ENCODE measurements around the gene ETV7. TPM values are rescaled to one million over a fixed set of nuclear protein-coding genes. Genes with fewer than 3 reads are reported as not detected.
A peak's percentile ranks its signal among the peaks of the same experiment; 100 is the strongest.
"Not testable (repeated sequence)": the region's sequence is repeated elsewhere in the genome, so short reads cannot be mapped to it uniquely, and the experiment has no call there.

ETV7 gene
- total RNA-seq, 8 experiments from 2014 or later, result 0.29 to 10.8 (median 0.41) TPM; not detected in 2

- in situ Hi-C loops (cut with MboI; ENCODE audit: low pct_unique_long_range_greater_than_20kb in 2 of 9, low sequenced_read_pairs in 9 of 9, unreplicated experiment in 9 of 9), result loop anchor here in 4 of 9 experiments (10.0 to 25.0 kb wide), 2 partner anchors 232 to 244 kb away; partner anchors contain the start of gene MAPK13 (in 3 of the 4)
- no peak overlapping the region for H3K27ac ChIP-seq
- no peaks in the 10 kb centered on the region for H3K4me1 ChIP-seq (replicated peaks in 1 of 2)
- WGBS, 10 experiments, result 0 to 100% (median 79%) methylated on average over 1 to 7 of the region's 14 CpGs; no CpG with 5 or more reads in 1 of the 10 experiments
- no peak overlapping the region for H3K4me3 ChIP-seq
- peak in 1 of 8 experiments; percentile 27 for ATAC-seq (replicated peaks in 6 of 8)
Observed at GRCh38 chr6:36368921-36369865, 18.3 kb downstream of the ETV7 start.

DNA sequence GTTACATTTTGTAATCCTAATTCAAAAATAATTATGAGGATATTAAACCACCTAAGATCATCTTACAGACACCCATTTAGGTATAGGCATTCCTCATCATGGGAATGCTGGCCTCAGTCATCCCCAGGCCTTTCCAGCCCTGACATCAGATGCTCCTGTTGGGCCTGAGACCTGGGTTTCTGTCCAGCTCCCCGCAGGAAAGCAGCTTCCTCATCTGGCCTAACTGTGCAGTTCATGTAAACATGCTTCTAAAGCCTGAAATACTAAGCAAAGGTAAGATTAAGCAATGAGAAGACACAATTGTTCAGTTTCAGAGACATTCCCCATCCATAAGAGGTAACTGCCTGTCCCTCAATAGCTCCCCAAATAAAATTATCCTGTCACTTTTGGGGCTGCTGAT lies 19.0 kb downstream of the ETV7 start:
- in situ Hi-C loops (cut with MboI; ENCODE audit: low pct_unique_long_range_greater_than_20kb in 2 of 9, low sequenced_read_pairs in 9 of 9, unreplicated experiment in 9 of 9), result loop anchor here in 4 of 9 experiments (10.0 to 25.0 kb wide), 2 partner anchors 231 to 244 kb away; partner anchors contain the start of gene MAPK13 (in 3 of the 4)
- H3K27ac ChIP-seq, result no peak overlapping the region
- H3K4me3 ChIP-seq, result no peak overlapping the region
- 14 to 100% (median 50%) methylated on average over 1 of the region's 1 CpG; no CpG with 5 or more reads in 6 of the 10 experiments for WGBS, 10 experiments
- H3K4me1 ChIP-seq (replicated peaks in 1 of 2), result no peaks in the 10 kb centered on the region
- no peak for ATAC-seq (replicated peaks in 6 of 8)

- WGBS, 10 experiments, result 50 to 100% (median 84%) methylated on average over 1 to 2 of the region's 3 CpGs; no CpG with 5 or more reads in 4 of the 10 experiments
- in situ Hi-C loops (cut with MboI; ENCODE audit: low pct_unique_long_range_greater_than_20kb in 2 of 9, low sequenced_read_pairs in 9 of 9, unreplicated experiment in 9 of 9), result loop anchor here in 4 of 9 experiments (10.0 to 25.0 kb wide), 2 partner anchors 230 to 243 kb away; partner anchors contain the start of gene MAPK13 (in 3 of the 4)
- ATAC-seq (replicated peaks in 6 of 8), result no peak
- Histone ChIP-seq H3K27ac (no peak overlapping the region), H3K4me1 (replicated peaks in 1 of 2) (no peaks in the 10 kb centered on the region), H3K4me3 (no peak overlapping the region)
Observed at GRCh38 chr6:36367743-36368142, 19.7 kb downstream of the ETV7 start.

DNA sequence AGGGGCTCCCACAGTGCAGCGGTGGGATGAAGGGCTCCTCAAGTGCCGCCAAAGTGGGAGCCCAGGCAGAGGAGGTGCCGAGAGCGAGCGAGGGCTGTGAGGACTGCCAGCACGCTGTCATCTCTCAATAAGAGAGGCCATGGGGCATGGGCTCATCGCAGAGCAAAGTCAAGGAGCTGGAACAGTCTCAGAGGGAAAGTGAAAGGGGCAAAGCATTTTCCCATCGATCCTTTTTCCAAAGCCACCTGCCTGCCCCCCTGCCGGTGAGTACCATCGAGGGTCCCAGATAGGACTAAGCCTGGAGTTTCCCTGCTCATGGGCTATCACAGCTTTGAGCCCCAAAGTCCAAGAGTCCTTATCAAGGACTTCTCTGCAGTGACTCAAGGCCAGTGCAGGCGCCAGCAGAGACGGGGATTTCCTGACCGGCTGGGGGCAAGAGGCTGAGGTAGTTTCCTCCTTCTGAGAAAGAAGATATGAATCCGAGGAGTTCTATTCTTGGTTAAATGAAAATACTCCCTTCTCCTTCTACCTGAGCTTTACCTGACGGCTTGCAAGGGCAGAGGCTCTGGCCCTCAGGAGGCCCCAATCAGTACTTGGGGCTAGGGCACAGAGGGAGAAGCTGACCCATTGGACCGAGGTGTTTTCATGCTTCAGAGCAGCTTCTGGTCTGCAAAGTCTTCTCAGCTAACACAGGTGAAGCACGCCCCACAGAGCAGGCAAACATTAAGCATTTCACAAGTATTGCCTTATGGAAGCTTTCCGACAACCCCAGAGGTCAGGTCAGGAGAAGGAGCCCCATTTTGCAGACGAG lies 22.6 kb downstream of the ETV7 start:
- H3K4me3 ChIP-seq, result no peak overlapping the region
- peaks cover 0 to 2% of the 10 kb centered on the region in 2 donors for H3K4me1 ChIP-seq (replicated peaks in 1 of 2)
- H3K27ac ChIP-seq, result no peak overlapping the region
- in situ Hi-C loops (cut with MboI; ENCODE audit: low pct_unique_long_range_greater_than_20kb in 2 of 9, low sequenced_read_pairs in 9 of 9, unreplicated experiment in 9 of 9), result loop anchor here in 4 of 9 experiments (10.0 to 25.0 kb wide), 2 partner anchors 228 to 240 kb away; partner anchors contain the start of gene MAPK13 (in 3 of the 4)
- no peak for ATAC-seq (replicated peaks in 6 of 8)
- 69 to 100% (median 81%) methylated on average over 1 to 9 of the region's 19 CpGs; no CpG with 5 or more reads in 3 of the 10 experiments for WGBS, 10 experiments

DNA sequence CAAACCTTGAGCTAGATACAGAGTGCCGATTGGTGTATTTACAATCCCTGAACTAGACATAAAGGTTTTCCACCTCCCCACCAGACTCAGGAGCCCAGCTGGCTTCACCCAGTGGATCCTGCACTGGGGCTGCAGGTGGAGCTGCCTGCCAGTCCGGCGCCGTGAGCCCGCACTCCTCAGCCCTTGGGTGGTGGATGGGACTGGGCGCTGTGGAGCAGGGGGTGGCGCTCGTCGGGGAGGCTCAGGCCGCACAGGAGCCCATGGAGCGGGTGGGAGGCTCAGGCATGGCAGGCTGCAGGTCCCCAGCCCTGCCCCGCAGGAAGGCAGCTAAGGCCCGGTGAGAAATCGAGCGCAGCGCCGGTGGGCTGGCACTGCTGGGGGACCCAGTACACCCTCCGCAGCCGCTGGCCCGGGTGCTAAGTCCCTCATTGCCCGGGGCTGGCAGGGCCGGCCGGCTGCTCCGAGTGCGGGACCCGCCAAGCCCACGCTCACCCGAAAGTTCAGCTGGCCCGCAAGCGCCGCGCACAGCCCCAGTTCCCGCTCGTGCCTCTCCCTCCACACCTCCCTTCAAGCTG lies 23.3 kb downstream of the ETV7 start:
- in situ Hi-C loops (cut with MboI; ENCODE audit: low pct_unique_long_range_greater_than_20kb in 2 of 9, low sequenced_read_pairs in 9 of 9, unreplicated experiment in 9 of 9), result loop anchor here in 4 of 9 experiments (10.0 to 25.0 kb wide), 2 partner anchors 227 to 239 kb away; partner anchors contain the start of gene MAPK13 (in 3 of the 4)
- not testable (repeated sequence) for H3K4me1 ChIP-seq (replicated peaks in 1 of 2); H3K27ac ChIP-seq; ATAC-seq (replicated peaks in 6 of 8); H3K4me3 ChIP-seq
- WGBS, 10 experiments, result no CpG with 5 or more reads among the region's 34 CpGs

DNA sequence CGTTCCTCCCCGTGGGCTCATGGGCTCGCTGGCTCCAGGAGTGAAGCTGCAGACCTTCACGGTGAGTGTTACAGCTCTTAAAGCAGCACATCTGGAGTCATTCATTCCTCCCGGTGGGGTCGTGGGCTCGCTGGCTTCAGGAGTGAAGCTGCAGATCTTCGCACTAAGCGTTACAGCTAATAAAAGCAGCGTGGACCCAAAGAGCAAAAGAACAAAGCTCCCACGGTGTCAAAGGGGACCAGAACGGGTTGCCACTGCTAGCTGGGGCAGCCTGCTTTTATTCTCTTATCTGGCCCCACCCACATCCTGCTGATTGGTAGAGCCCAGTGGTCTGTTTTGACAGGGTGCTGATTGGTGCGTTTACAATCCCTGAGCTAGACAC lies 24.1 kb downstream of the ETV7 start:
- in situ Hi-C loops (cut with MboI; ENCODE audit: low pct_unique_long_range_greater_than_20kb in 2 of 9, low sequenced_read_pairs in 9 of 9, unreplicated experiment in 9 of 9), result loop anchor here in 4 of 9 experiments (10.0 to 25.0 kb wide), 2 partner anchors 226 to 239 kb away; partner anchors contain the start of gene MAPK13 (in 3 of the 4)
- 40 to 87% (median 60%) methylated on average over 1 to 8 of the region's 13 CpGs; no CpG with 5 or more reads in 5 of the 10 experiments for WGBS, 10 experiments
- H3K4me3 ChIP-seq; H3K4me1 ChIP-seq (replicated peaks in 1 of 2); H3K27ac ChIP-seq; ATAC-seq (replicated peaks in 6 of 8): not testable (repeated sequence)

DNA sequence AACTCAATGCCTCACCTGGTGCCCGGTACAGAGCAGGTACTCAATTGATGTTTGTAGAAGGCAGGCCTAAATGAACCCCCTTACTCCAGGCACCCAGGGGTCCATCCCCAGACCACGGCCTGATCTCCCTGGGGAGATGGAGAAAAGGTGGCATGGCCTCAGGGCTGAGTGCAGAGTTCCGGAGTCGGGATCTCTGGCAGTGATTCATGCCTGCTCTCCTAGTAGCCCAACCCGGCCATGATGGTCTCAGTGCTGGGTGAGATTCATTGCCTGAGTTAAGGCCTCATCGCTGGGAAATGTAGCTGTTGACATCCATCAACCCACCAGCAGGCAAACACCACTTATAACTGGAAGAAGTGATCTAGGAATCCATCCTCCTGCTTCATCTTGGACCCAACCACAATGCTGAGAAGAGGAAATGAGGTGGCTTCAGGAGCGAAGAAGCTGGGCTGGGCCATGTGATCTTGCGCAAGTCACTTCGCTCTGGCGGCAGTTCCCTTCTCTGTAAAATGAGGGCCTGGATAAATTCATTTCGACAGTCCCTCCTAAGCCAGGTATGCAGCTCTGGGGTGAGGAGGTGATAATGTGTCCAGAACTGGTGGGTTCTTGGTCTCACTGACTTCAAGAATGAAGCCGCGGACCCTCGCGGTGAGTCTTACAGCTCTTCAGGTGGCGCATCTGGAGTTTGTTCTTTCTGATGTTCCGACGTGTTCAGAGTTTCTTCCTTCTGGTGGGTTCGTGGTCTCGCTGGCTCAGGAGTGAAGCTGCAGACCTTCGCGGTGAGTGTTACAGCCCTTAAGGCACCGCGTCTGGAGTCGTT lies 24.7 kb downstream of the ETV7 start:
- no peak overlapping the region for H3K4me3 ChIP-seq
- H3K4me1 ChIP-seq (replicated peaks in 1 of 2), result peaks cover 0 to 8% of the 10 kb centered on the region in 2 donors
- in situ Hi-C loops (cut with MboI; ENCODE audit: low pct_unique_long_range_greater_than_20kb in 2 of 9, low sequenced_read_pairs in 9 of 9, unreplicated experiment in 9 of 9), result loop anchor here in 4 of 9 experiments (10.0 to 25.0 kb wide), 2 partner anchors 225 to 238 kb away; partner anchors contain the start of gene MAPK13 (in 3 of the 4)
- WGBS, 10 experiments, result 54 to 100% (median 89%) methylated on average over 3 to 19 of the region's 25 CpGs; no CpG with 5 or more reads in 1 of the 10 experiments
- no peak overlapping the region for H3K27ac ChIP-seq
- ATAC-seq (replicated peaks in 6 of 8), result no peak

- Histone ChIP-seq H3K4me3 (no peak overlapping the region), H3K4me1 (replicated peaks in 1 of 2) (peaks cover 0 to 8% of the 10 kb centered on the region in 2 donors), H3K27ac (no peak overlapping the region)
- in situ Hi-C loops (cut with MboI; ENCODE audit: low pct_unique_long_range_greater_than_20kb in 2 of 9, low sequenced_read_pairs in 9 of 9, unreplicated experiment in 9 of 9), result loop anchor here in 4 of 9 experiments (10.0 to 25.0 kb wide), 2 partner anchors 224 to 236 kb away; partner anchors contain the start of gene MAPK13 (in 3 of the 4)
- ATAC-seq (replicated peaks in 6 of 8), result no peak
- 71 to 100% (median 81%) methylated on average over 1 to 10 of the region's 11 CpGs; no CpG with 5 or more reads in 3 of the 10 experiments for WGBS, 10 experiments
Observed at GRCh38 chr6:36361071-36361470, 26.4 kb downstream of the ETV7 start.

GRCh38 chr6:36360241-36361054 lies 27.0 kb downstream of the ETV7 start:
- no peak overlapping the region for H3K27ac ChIP-seq
- WGBS, 10 experiments, result 0 to 83% (median 25%) methylated on average over 1 to 4 of the region's 10 CpGs; no CpG with 5 or more reads in 5 of the 10 experiments
- in situ Hi-C loops (cut with MboI; ENCODE audit: low pct_unique_long_range_greater_than_20kb in 2 of 9, low sequenced_read_pairs in 9 of 9, unreplicated experiment in 9 of 9), result loop anchor here in 4 of 9 experiments (10.0 to 25.0 kb wide), 2 partner anchors 223 to 236 kb away; partner anchors contain the start of gene MAPK13 (in 3 of the 4)
- H3K4me1 ChIP-seq (replicated peaks in 1 of 2), result peaks cover 0 to 8% of the 10 kb centered on the region in 2 donors
- ATAC-seq (replicated peaks in 6 of 8), result peak; percentile 86 to 100 (median 99)
- H3K4me3 ChIP-seq, result no peak overlapping the region

GRCh38 chr6:36358226-36358915 lies 29.1 kb downstream of the ETV7 start:
- peak in 3 of 8 experiments; percentile 29 to 57 (median 36) for ATAC-seq (replicated peaks in 6 of 8)
- in situ Hi-C loops (cut with MboI; ENCODE audit: low pct_unique_long_range_greater_than_20kb in 2 of 9, low sequenced_read_pairs in 9 of 9, unreplicated experiment in 9 of 9), result loop anchor here in 3 of 9 experiments (25.0 kb wide), 1 partner anchor 221 kb away; the partner anchor contains the start of gene MAPK13 (in 3 of the 3)

More at GRCh38 chr6:36358226-36358915, 29.1 kb downstream of the ETV7 start:
- no peak overlapping the region for H3K27ac ChIP-seq
- H3K4me3 ChIP-seq, result no peak overlapping the region
- 20 to 100% (median 100%) methylated on average over 1 to 2 of the region's 4 CpGs; no CpG with 5 or more reads in 4 of the 10 experiments for WGBS, 10 experiments
- H3K4me1 ChIP-seq (replicated peaks in 1 of 2), result peaks cover 0 to 8% of the 10 kb centered on the region in 2 donors

All from motor neuron (in vitro differentiated cells).